Activated naive CD4-positive, alpha-beta T cell treated with anti-CD3 and anti-CD28 coated beads for 36 hours (primary cell): ENCODE data around the gene CYB5D1. TPM values are rescaled to one million over a fixed set of nuclear protein-coding genes. Genes with fewer than 3 reads are reported as not detected.

Experiments
- CTCF ChIA-PET: fragments of 350-600 bp; sonication (Branson Sonifier 250); formaldehyde crosslinking; loops from one replicate; lab custom pipeline; 2021; ENCODE audit warnings: antibody characterized with exemption; lab: Charles Lee
- DNase-seq: peaks from one replicate; pipeline ENCODE4 v3.0.0-alpha.2; 2020
- H3K27ac Mint-ChIP-seq: one replicate; pipeline ENCODE4 v1.8.0; 2021; ENCODE audit warnings: mild to moderate bottlenecking, mixed read lengths
- H3K27me3 Mint-ChIP-seq: one replicate; pipeline ENCODE4 v1.8.0; 2021; ENCODE audit warnings: low read depth, mixed read lengths
- H3K36me3 Mint-ChIP-seq: one replicate; pipeline ENCODE4 v1.8.0; 2021; ENCODE audit warnings: low read depth, mixed read lengths
- H3K4me1 Mint-ChIP-seq: one replicate; pipeline ENCODE4 v1.8.0; 2021; ENCODE audit warnings: low read depth, mixed read lengths
- H3K4me3 Mint-ChIP-seq: one replicate; pipeline ENCODE4 v1.8.0; 2021; ENCODE audit warnings: mild to moderate bottlenecking, moderate library complexity, mixed read lengths
- H3K9me3 Mint-ChIP-seq: one replicate; pipeline ENCODE4 v1.8.0; 2021; ENCODE audit warnings: mixed read lengths
- intact Hi-C: fragments of 100-400 bp; cut with micrococcal nuclease; formaldehyde crosslinking; loops from one replicate; pipeline ENCODE4 v1.15.1; 2023
- total RNA-seq, 2 experiments: library from RNA; stranded (reverse); gene quantifications; one replicate each; pipeline ENCODE4 v1.2.3, GENCODE V29; 2021

The CYB5D1 gene
- total RNA-seq, 2 experiments from 2014 or later, result 6.1 to 6.5 TPM

GRCh38 chr17:7822126-7822525 is 35.7 kb upstream of the CYB5D1 start:
- DNase-seq, result no peak
- CTCF ChIA-PET, result interaction anchor here (0.5 to 1.8 kb wide), 6 partner anchors 13 to 220 kb away, joined by 3 to 8 read pairs (median 4); partner anchors contain the start of gene NAA38
- Mint-ChIP-seq H3K4me1 (no peaks in the 10 kb centered on the region), H3K9me3 (no peaks in the 10 kb centered on the region), H3K27me3 (no peaks in the 10 kb centered on the region), H3K27ac (no peak overlapping the region), H3K4me3 (no peak overlapping the region), H3K36me3 (no peaks in the 10 kb centered on the region)
- intact Hi-C loops, result loop anchor here (1.0 kb wide), 4 partner anchors 12 to 166 kb away; partner anchors contain the start of genes KDM6B and NAA38

DNA sequence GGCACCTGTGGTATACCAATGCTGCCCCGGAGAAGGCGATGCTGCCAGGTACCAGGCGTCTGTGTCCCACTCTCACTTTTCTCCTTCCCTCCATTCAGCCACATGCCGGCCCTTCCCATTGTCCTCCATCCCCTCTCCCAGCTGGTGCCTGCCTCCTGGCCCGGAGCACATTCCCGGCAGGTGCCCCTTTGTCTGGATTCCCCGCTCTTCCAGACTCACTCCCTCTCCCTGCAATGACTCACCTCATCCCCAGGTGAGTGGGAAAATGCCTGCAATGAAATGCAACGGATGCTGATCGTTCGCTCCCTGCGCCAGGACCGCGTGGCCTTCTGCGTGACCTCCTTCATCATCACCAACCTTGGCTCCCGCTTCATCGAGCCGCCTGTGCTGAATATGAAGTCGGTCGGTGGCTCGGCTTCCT is 34.2 kb upstream of the CYB5D1 start:
- H3K36me3 Mint-ChIP-seq, result no peaks in the 10 kb centered on the region
- no peak overlapping the region for H3K4me3 Mint-ChIP-seq
- DNase-seq, result no peak
- H3K4me1 Mint-ChIP-seq, result no peaks in the 10 kb centered on the region
- CTCF ChIA-PET, result interaction anchor here (0.6 to 2.8 kb wide), 13 partner anchors 9 to 166 kb away, joined by 3 to 17 read pairs (median 4); partner anchors contain the start of gene NAA38
- no peak overlapping the region for H3K27ac Mint-ChIP-seq
- no peaks in the 10 kb centered on the region for H3K9me3 Mint-ChIP-seq
- intact Hi-C loops, result no loop called here
- H3K27me3 Mint-ChIP-seq, result no peaks in the 10 kb centered on the region

DNA sequence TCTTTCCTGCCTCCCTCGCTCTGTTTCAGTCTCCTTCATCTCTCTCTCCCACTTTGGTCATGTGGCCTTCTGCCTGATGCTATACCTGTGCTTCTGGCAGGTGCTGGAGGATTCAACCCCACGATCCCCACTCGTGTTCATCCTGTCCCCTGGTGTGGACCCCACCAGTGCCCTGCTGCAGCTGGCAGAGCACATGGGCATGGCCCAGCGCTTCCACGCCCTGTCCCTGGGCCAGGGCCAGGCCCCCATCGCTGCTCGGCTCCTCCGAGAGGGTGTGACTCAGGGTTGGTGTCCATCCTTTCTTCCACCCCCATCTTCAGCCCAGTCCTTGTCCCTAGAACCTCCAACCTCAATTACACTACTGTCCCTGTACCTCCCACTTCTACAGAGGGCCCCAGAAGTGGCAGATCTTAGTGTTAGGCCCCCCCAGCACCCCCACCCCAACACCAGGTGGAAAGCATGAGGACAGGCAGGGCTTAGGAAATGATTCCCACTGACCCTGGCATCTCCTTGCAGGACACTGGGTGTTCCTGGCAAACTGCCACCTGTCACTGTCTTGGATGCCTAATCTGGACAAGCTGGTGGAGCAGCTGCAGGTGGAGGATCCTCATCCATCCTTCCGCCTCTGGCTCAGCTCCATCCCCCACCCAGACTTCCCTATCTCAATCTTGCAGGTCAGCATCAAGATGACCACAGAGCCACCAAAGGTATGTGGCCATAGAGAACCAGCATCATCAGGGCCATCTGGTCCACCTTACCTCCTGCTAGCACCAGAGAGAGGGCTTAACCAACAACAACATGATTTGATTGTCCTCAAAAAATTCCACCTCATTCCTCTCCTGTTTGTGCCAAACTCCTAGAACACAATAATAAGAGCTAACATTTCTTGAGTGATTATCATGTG is 33.5 kb upstream of the CYB5D1 start:
- Mint-ChIP-seq H3K4me3 (no peak overlapping the region), H3K27ac (no peak overlapping the region), H3K36me3 (no peaks in the 10 kb centered on the region), H3K27me3 (no peaks in the 10 kb centered on the region), H3K4me1 (no peaks in the 10 kb centered on the region), H3K9me3 (no peaks in the 10 kb centered on the region)
- DNase-seq, result no peak
- intact Hi-C loops, result no loop called here
- CTCF ChIA-PET, result interaction anchor here (0.6 to 2.8 kb wide), 16 partner anchors 8 to 177 kb away, joined by 3 to 17 read pairs (median 4); partner anchors contain the start of gene NAA38

- H3K4me3 Mint-ChIP-seq, result no peak overlapping the region
- CTCF ChIA-PET, result interaction anchor here (0.6 to 2.8 kb wide), 13 partner anchors 8 to 176 kb away, joined by 3 to 17 read pairs (median 4); partner anchors contain the start of gene NAA38
- intact Hi-C loops, result no loop called here
Measured at GRCh38 chr17:7825206-7825990, 32.4 kb upstream of the CYB5D1 start.

GRCh38 chr17:7830616-7831015 is 27.2 kb upstream of the CYB5D1 start:
- CTCF ChIA-PET, result interaction anchor here (0.6 kb wide), 1 partner anchor 219 kb away, joined by 5 read pairs; no protein-coding TSS in a partner anchor

More at GRCh38 chr17:7825206-7825990, 32.4 kb upstream of the CYB5D1 start:
- no peaks in the 10 kb centered on the region for H3K36me3 Mint-ChIP-seq
- no peaks in the 10 kb centered on the region for H3K27me3 Mint-ChIP-seq
- DNase-seq, result no peak
- H3K9me3 Mint-ChIP-seq, result no peaks in the 10 kb centered on the region
- H3K27ac Mint-ChIP-seq, result no peak overlapping the region
- H3K4me1 Mint-ChIP-seq, result no peaks in the 10 kb centered on the region

DNA sequence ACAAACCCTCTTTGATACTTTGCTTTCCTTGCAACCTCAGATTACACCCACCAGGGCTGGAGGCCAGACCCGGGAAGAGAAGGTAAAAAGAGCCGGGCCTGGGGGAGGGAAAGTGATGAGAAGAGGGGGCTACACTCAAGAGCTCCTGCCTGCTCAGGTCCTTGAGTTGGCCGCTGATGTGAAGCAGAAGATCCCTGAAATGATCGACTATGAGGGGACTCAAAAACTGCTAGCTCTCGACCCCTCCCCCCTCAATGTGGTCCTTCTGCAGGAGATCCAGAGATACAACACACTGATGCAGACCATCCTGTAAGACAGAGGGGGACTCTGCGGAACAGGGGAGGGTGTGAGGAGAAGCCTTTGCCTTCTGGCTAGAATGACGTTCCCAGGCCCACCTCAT is 26.6 kb upstream of the CYB5D1 start:
- no peaks in the 10 kb centered on the region for H3K27me3 Mint-ChIP-seq
- no peaks in the 10 kb centered on the region for H3K9me3 Mint-ChIP-seq
- CTCF ChIA-PET, result interaction anchor here (0.6 to 0.9 kb wide), 2 partner anchors 19 to 220 kb away, joined by 3 to 5 read pairs; no protein-coding TSS in a partner anchor
- DNase-seq, result no peak
- H3K27ac Mint-ChIP-seq, result no peak overlapping the region
- peaks cover 10% of the 10 kb centered on the region for H3K4me1 Mint-ChIP-seq
- intact Hi-C loops, result loop anchor here (10.0 kb wide), 1 partner anchor 454 kb away; the partner anchor contains the start of gene RANGRF
- no peaks in the 10 kb centered on the region for H3K36me3 Mint-ChIP-seq
- H3K4me3 Mint-ChIP-seq, result no peak overlapping the region

More at GRCh38 chr17:7830616-7831015, 27.2 kb upstream of the CYB5D1 start:
- Mint-ChIP-seq H3K27ac (no peak overlapping the region), H3K36me3 (no peaks in the 10 kb centered on the region), H3K27me3 (no peaks in the 10 kb centered on the region), H3K4me1 (peaks cover 7% of the 10 kb centered on the region), H3K9me3 (no peaks in the 10 kb centered on the region), H3K4me3 (no peak overlapping the region)
- no peak for DNase-seq
- intact Hi-C loops, result loop anchor here (10.0 kb wide), 1 partner anchor 454 kb away; the partner anchor contains the start of gene RANGRF

- H3K27ac Mint-ChIP-seq, result no peak overlapping the region
- H3K27me3 Mint-ChIP-seq, result no peaks in the 10 kb centered on the region
- CTCF ChIA-PET, result interaction anchor here (0.8 to 2.1 kb wide), 3 partner anchors 8 to 25 kb away, joined by 3 to 17 read pairs (median 4); partner anchors contain the start of gene NAA38
- intact Hi-C loops, result loop anchor here (10.0 kb wide), 1 partner anchor 452 kb away; the partner anchor contains the start of gene RANGRF
- no peak for DNase-seq
- H3K4me1 Mint-ChIP-seq, result peaks cover 21% of the 10 kb centered on the region
- H3K9me3 Mint-ChIP-seq, result no peaks in the 10 kb centered on the region
- H3K4me3 Mint-ChIP-seq, result no peak overlapping the region
- no peaks in the 10 kb centered on the region for H3K36me3 Mint-ChIP-seq
Measured at GRCh38 chr17:7832431-7832830, 25.4 kb upstream of the CYB5D1 start.

GRCh38 chr17:7833011-7833794 is 24.6 kb upstream of the CYB5D1 start:
- no peak for DNase-seq
- CTCF ChIA-PET, result interaction anchor here (0.8 to 3.0 kb wide), 6 partner anchors 9 to 100 kb away, joined by 3 to 17 read pairs (median 4); no protein-coding TSS in a partner anchor
- Mint-ChIP-seq H3K36me3 (no peaks in the 10 kb centered on the region), H3K27ac (peak overlapping the region; percentile 23), H3K27me3 (no peaks in the 10 kb centered on the region), H3K4me1 (peaks cover 26% of the 10 kb centered on the region), H3K9me3 (no peaks in the 10 kb centered on the region), H3K4me3 (peak overlapping the region; percentile 93)
- intact Hi-C loops, result loop anchor here (10.0 kb wide), 1 partner anchor 452 kb away; the partner anchor contains the start of gene RANGRF

DNA sequence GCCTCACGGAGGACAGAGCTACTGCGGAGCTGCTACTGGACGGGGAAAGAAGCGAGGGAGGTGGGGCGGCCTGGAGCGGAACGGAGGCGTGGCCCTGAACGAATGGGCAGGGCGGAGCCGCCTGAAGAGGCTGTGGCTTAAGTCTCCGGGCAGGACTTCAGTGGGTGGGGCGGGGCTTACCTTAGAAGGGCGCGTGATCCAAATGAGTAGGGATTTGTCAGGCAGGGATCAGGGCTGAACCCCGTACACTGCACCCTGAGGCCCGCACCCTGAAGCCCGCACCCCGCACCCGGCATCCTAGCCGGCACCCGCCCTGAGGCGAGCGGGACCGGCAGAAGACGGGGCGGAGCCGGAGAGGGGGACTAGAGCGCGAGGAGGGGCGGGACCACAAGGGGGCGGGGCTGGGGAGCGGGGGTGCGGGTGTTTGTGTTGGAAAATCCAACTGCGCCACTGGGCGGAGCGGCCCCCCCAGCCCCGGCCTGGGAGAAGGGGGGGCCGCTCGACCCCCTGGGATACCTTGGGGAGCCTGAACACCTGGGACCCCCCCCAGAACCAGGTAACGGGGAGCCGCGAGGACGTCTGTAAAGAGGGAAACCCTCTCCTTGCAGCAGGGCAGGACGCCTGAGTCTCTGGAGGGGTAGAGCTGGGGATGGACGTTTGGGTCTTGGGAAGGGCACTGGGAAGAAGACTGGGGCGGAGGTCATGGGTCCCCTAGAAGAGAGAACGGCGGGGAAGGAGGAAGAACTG is 23.8 kb upstream of the CYB5D1 start, which contains the start of gene KDM6B:
Gene KDM6B (plus strand): TSS at position 423 of the 747 bp plus-strand sequence. CDS start 11,338 bp downstream, outside the sequence.
- peak; percentile 92 for DNase-seq
- intact Hi-C loops, result loop anchor here (1.0 to 10.0 kb wide), 5 partner anchors 12 to 451 kb away; partner anchors contain the start of genes ALOXE3, NAA38, POLR2A and RANGRF
- H3K27me3 Mint-ChIP-seq, result no peaks in the 10 kb centered on the region
- peak within 1 kb of the TSS; percentile 94 for H3K27ac Mint-ChIP-seq
- no peaks in the 10 kb centered on the region for H3K9me3 Mint-ChIP-seq
- H3K4me1 Mint-ChIP-seq, result peaks cover 32% of the 10 kb centered on the region
- H3K36me3 Mint-ChIP-seq, result no peaks in the 10 kb centered on the region
- CTCF ChIA-PET, result interaction anchor here (0.8 to 3.0 kb wide), 11 partner anchors 9 to 99 kb away, joined by 3 to 20 read pairs (median 5); partner anchors contain the start of gene NAA38
- H3K4me3 Mint-ChIP-seq, result peak within 1 kb of the TSS; percentile 93

DNA sequence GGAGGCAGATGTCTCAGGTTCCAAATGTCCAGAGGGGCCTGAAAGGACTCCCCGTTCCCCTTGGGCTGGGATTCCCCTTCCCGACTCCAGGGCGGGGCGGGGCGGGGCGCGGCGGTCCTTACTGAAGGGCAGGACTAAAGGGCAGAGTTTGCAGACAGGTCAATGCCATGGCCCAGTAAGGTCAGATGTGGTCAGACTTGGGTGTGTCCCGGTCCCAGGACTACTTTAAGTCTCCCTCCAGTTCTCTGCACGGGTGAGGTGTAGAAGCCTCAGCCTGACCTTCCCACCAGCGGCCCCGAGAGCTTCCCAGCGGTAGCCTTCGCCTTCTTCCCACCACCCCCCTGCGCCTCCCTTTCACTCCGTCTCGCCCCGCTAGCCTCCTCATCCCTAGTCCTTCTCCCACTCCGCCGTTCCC is 23.3 kb upstream of the CYB5D1 start:
- Mint-ChIP-seq H3K4me1 (peaks cover 38% of the 10 kb centered on the region), H3K36me3 (no peaks in the 10 kb centered on the region), H3K9me3 (no peaks in the 10 kb centered on the region), H3K4me3 (peak overlapping the region; percentile 93), H3K27me3 (no peaks in the 10 kb centered on the region), H3K27ac (peak overlapping the region; percentile 94)
- intact Hi-C loops, result loop anchor here (1.0 to 10.0 kb wide), 5 partner anchors 12 to 450 kb away; partner anchors contain the start of genes ALOXE3, NAA38, POLR2A and RANGRF
- CTCF ChIA-PET, result interaction anchor here (0.9 to 3.0 kb wide), 11 partner anchors 10 to 155 kb away, joined by 3 to 20 read pairs (median 5); partner anchors contain the start of gene NAA38
- DNase-seq, result peak; percentile 55
